Measurements from ENCODE around the gene SH3RF2. TPM values are rescaled to one million over a fixed set of nuclear protein-coding genes. Genes with fewer than 3 reads are reported as not detected.

Gene SH3RF2
- total RNA-seq, 2 experiments from 2014 or later = not detected

DNA sequence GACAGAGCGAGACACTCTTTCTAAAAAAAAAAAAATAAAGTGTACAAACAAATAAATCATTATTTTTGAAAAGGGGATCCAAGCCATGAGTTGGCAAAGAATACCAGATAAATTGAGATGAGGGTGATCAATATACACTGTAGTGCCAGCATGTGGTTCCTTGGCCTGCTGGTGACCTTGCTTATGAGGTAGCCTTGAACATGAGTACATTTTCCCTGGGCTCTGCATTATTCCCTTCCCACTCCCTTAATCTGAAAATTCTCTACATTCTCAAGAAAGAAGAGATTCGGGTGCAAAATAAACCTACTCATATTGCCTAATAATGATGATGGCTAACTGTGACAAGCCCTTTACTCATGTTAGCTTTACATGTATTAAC is 33.3 kb downstream of the SH3RF2 start:
- TF ChIP-seq, protein P1, sequence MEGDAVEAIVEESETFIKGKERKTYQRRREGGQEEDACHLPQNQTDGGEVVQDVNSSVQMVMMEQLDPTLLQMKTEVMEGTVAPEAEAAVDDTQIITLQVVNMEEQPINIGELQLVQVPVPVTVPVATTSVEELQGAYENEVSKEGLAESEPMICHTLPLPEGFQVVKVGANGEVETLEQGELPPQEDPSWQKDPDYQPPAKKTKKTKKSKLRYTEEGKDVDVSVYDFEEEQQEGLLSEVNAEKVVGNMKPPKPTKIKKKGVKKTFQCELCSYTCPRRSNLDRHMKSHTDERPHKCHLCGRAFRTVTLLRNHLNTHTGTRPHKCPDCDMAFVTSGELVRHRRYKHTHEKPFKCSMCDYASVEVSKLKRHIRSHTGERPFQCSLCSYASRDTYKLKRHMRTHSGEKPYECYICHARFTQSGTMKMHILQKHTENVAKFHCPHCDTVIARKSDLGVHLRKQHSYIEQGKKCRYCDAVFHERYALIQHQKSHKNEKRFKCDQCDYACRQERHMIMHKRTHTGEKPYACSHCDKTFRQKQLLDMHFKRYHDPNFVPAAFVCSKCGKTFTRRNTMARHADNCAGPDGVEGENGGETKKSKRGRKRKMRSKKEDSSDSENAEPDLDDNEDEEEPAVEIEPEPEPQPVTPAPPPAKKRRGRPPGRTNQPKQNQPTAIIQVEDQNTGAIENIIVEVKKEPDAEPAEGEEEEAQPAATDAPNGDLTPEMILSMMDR (conservative IDR thresholded peaks at IDR 0.05; ENCODE audit: low read length) = no peak
- TF ChIP-seq EZH2phosphoT487 (IDR thresholded peaks at IDR 0.05; ENCODE audit: borderline replicate concordance, low read depth, low read length) = no peak
- ChIA-PET POLR2A (no interaction called here), CTCF (ENCODE audit: unreplicated experiment) (no interaction called here)
- H3K36me3 ChIP-seq (ENCODE audit: insufficient read depth, low read length) = no peaks in the 10 kb centered on the region
- no peak for DNase-seq (ENCODE audit: low spot score)
- H3K4me3 ChIP-seq (ENCODE audit: low read depth, low read length, poor library complexity, severe bottlenecking) = no peak overlapping the region
- intact Hi-C loops (cut with micrococcal nuclease; ENCODE audit: unreplicated experiment) = no loop called here
- no peaks in the 10 kb centered on the region for H3K9me3 ChIP-seq (ENCODE audit: low read length)
- H3K4me2 ChIP-seq (ENCODE audit: low read length) = no peak overlapping the region
- H3K4me1 ChIP-seq (ENCODE audit: insufficient read depth, low read length, poor library complexity, severe bottlenecking) = no peaks in the 10 kb centered on the region
- BruUV-seq (replicated peaks) = no TSS peak
- no peaks in the 10 kb centered on the region for H3K9me2 ChIP-seq (ENCODE audit: insufficient read depth, low read length)
- no peaks in the 10 kb centered on the region for H3K79me2 ChIP-seq (ENCODE audit: insufficient read depth, low read depth, low read length)
- no peaks in the 10 kb centered on the region for H4K20me1 ChIP-seq (ENCODE audit: insufficient read depth, low read length)
- H2AFZ ChIP-seq (ENCODE audit: low read length) = no peak overlapping the region
- no peak overlapping the region for H3K27ac ChIP-seq (ENCODE audit: low read depth, low read length, poor library complexity, severe bottlenecking)

DNA sequence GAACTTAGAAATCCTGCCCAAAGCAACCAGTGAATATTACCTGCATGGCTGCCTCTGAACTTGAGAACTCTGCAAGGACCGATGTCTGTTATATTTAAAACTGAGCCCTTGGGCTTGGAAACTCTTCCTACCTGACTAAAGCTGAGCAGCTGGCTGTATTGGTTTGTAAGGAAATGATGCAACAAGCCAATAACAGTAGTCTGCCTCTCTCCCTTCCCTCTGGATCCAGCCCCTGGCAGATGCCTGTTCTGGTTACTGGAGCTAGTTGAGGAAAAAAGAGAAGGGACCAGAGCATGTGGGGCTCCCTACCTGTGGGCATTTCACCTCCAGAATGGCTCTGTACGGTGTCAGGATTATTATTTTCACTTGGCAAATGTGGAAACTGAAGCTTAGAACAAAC is 34.7 kb downstream of the SH3RF2 start:
- DNase-seq (ENCODE audit: low spot score) = no peak
- intact Hi-C loops (cut with micrococcal nuclease; ENCODE audit: unreplicated experiment) = no loop called here
- BruUV-seq (replicated peaks) = no TSS peak
- no peak for TF ChIP-seq EZH2phosphoT487 (IDR thresholded peaks at IDR 0.05; ENCODE audit: borderline replicate concordance, low read depth, low read length)
- TF ChIP-seq, protein P1 (conservative IDR thresholded peaks at IDR 0.05; ENCODE audit: low read length) = no peak
- Histone ChIP-seq H3K4me2 (ENCODE audit: low read length) (no peak overlapping the region), H3K79me2 (ENCODE audit: insufficient read depth, low read depth, low read length) (no peaks in the 10 kb centered on the region), H3K27ac (ENCODE audit: low read depth, low read length, poor library complexity, severe bottlenecking) (no peak overlapping the region), H3K9me3 (ENCODE audit: low read length) (no peaks in the 10 kb centered on the region), H4K20me1 (ENCODE audit: insufficient read depth, low read length) (no peaks in the 10 kb centered on the region), H2AFZ (ENCODE audit: low read length) (no peak overlapping the region), H3K9me2 (ENCODE audit: insufficient read depth, low read length) (no peaks in the 10 kb centered on the region), H3K4me3 (ENCODE audit: low read depth, low read length, poor library complexity, severe bottlenecking) (no peak overlapping the region), H3K4me1 (ENCODE audit: insufficient read depth, low read length, poor library complexity, severe bottlenecking) (no peaks in the 10 kb centered on the region), H3K36me3 (ENCODE audit: insufficient read depth, low read length) (no peaks in the 10 kb centered on the region)
- POLR2A ChIA-PET = interaction anchor here (0.7 kb wide), 1 partner anchor 28 kb away, joined by 3 read pairs; no protein-coding TSS in a partner anchor
- CTCF ChIA-PET (ENCODE audit: unreplicated experiment) = no interaction called here

DNA sequence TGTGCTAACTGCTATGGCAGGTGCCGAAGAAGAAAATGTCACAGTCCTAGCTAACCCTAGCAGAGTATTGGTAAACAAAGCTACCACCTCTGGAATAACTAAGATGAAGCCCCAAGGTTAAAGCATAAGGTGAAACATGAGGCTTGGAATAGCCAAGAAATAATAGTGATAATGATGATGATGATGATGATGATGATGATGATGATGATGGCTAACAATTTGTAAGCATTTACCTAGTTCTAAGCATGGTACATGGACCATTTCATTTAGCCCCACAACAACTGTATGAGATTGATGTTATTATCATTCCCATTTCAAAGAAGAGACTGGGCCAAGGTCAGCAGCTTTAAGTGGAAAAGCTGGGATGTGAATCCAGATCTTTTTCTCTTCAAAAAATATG is 35.3 kb downstream of the SH3RF2 start:
- no peaks in the 10 kb centered on the region for H3K9me3 ChIP-seq (ENCODE audit: low read length)
- ChIA-PET POLR2A (interaction anchor here (0.7 kb wide), 1 partner anchor 27 kb away, joined by 3 read pairs; no protein-coding TSS in a partner anchor), CTCF (ENCODE audit: unreplicated experiment) (no interaction called here)
- H3K79me2 ChIP-seq (ENCODE audit: insufficient read depth, low read depth, low read length) = no peaks in the 10 kb centered on the region
- H3K27ac ChIP-seq (ENCODE audit: low read depth, low read length, poor library complexity, severe bottlenecking) = no peak overlapping the region
- no peaks in the 10 kb centered on the region for H4K20me1 ChIP-seq (ENCODE audit: insufficient read depth, low read length)
- intact Hi-C loops (cut with micrococcal nuclease; ENCODE audit: unreplicated experiment) = no loop called here
- no TSS peak for BruUV-seq (replicated peaks)
- H3K4me3 ChIP-seq (ENCODE audit: low read depth, low read length, poor library complexity, severe bottlenecking) = no peak overlapping the region
- no peak overlapping the region for H2AFZ ChIP-seq (ENCODE audit: low read length)
- TF ChIP-seq, protein P1 (conservative IDR thresholded peaks at IDR 0.05; ENCODE audit: low read length) = no peak
- no peak for TF ChIP-seq EZH2phosphoT487 (IDR thresholded peaks at IDR 0.05; ENCODE audit: borderline replicate concordance, low read depth, low read length)
- H3K9me2 ChIP-seq (ENCODE audit: insufficient read depth, low read length) = no peaks in the 10 kb centered on the region
- no peak overlapping the region for H3K4me2 ChIP-seq (ENCODE audit: low read length)
- no peaks in the 10 kb centered on the region for H3K4me1 ChIP-seq (ENCODE audit: insufficient read depth, low read length, poor library complexity, severe bottlenecking)
- no peaks in the 10 kb centered on the region for H3K36me3 ChIP-seq (ENCODE audit: insufficient read depth, low read length)
- DNase-seq (ENCODE audit: low spot score) = no peak

Data from OCI-LY7 (cell line).